HG03103 (cell line): ENCODE data around the gene WFS1.

Experiments used
- ATAC-seq: cut with Tn5 transposase; IDR thresholded peaks from one replicate; pipeline ENCODE4 v1.9.1; 2021; ENCODE audit warnings: low read depth; ENCODE audit not compliant: unreplicated experiment

Gene WFS1

GRCh38 chr4:6258741-6259140 lies 10.9 kb upstream of the WFS1 start:
- ATAC-seq = no peak

GRCh38 chr4:6259886-6260285 lies 9.8 kb upstream of the WFS1 start:
- ATAC-seq = no peak

GRCh38 chr4:6262176-6262575 lies 7.5 kb upstream of the WFS1 start:
- no peak for ATAC-seq

- no peak for ATAC-seq
Observed at GRCh38 chr4:6262847-6263487, 6.7 kb upstream of the WFS1 start.

DNA sequence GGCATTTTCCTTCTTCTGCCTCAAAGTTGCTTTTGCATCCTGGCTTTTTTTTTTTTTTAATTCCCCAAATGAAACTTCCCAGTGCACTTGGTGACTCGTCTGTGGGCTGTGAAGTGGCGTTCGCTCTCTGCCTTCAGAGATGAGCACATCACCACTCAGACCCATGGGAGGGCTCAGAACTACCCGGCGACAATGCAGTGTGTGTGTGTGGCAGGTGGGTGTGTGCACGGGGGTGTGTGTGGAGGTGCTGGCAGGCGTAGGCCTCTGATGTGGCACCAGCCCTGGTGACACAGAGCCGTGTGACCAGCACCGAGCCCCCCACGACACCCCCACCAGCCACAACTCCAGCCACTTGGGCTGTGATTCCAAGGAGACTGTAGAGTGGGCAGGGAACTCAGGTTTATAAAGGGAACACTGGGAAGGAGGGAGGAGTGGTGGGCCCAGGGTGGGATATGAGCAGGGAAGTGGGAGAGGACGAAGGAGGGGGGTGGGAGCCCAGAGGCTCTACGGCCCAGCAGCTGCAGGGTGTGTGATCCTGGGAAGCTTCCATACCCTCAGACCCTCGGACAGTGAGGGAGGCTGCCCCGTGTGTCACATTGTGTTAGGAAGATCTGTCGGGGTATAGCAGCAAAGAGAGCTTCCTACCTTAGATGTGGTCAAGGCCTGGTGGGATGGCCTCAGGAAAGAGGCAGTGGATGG lies 6.0 kb upstream of the WFS1 start:
- no peak for ATAC-seq

GRCh38 chr4:6264225-6264540 lies 5.5 kb upstream of the WFS1 start:
- no peak for ATAC-seq

GRCh38 chr4:6265546-6265945 lies 4.1 kb upstream of the WFS1 start:
- ATAC-seq = no peak

DNA sequence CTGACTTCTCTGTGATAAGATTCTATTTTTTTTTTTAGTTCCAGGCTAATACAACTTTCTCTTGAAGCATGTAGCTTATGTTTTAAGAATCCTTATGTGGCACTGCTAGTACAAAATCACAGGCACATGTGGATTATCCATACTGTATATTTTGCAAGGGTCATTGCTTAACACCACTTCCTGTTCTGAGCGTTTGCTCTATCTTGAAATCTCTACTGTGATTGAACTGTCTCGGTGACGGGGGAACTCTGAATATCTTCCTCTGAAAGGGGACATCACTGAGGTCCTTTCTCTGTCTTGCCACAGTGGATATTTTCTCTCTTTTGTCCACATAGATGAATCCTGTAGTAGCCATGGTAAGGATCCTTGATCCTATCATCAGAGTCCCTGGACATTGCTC lies 2.1 kb upstream of the WFS1 start:
- no peak for ATAC-seq

DNA sequence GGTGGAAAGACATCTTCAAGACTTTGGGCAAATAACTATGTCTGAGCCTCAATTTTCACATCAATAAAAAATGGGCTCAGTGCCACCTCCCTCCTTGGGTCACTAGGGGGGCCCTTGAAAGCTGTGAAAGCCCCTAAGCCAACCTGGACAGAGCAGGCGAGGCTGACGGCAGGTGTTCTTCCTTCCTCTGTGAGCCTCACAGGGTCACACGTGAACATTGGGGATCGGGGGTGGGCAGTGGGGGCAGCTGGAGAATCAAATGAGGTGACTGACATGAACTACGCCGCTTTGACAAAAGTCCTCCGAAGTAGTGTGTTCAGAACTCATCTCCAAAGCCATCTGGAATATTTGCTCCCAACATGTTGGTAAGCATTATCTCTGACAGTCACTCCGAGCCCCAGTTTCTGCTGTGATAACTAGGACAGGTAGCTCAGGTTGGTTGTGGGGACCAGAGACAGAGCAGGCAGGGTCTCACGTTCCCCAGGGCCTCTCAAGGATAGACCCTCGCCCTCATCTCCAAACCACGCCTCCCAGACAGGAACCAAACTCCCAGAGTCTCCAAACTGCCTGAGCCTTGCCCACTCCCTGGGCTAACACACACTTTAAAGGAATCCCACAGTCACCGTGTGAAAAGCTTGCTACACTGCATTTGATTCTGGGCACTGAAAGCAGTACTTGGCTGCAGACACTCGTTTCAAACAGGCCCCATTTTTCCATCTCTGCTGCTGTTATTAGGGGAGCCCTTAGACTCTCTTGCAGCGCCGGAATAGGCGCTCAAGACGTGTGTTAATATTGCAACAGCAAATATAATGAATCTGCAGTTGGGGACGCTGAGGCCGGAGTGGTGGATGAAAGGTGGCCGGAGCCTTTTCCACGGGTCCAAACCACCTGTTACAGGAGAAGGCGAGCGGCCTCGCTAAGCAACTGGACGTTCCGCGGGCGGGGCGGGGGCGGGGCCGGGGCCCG lies 717 bp upstream of the WFS1 start:
- ATAC-seq = peak; percentile 7

GRCh38 chr4:6270636-6271121 lies 1.0 kb downstream of the WFS1 start:
- ATAC-seq = no peak

- no peak for ATAC-seq
Observed at GRCh38 chr4:6271206-6271605, 1.6 kb downstream of the WFS1 start.

GRCh38 chr4:6271701-6272465 lies 2.2 kb downstream of the WFS1 start:
- ATAC-seq = no peak

DNA sequence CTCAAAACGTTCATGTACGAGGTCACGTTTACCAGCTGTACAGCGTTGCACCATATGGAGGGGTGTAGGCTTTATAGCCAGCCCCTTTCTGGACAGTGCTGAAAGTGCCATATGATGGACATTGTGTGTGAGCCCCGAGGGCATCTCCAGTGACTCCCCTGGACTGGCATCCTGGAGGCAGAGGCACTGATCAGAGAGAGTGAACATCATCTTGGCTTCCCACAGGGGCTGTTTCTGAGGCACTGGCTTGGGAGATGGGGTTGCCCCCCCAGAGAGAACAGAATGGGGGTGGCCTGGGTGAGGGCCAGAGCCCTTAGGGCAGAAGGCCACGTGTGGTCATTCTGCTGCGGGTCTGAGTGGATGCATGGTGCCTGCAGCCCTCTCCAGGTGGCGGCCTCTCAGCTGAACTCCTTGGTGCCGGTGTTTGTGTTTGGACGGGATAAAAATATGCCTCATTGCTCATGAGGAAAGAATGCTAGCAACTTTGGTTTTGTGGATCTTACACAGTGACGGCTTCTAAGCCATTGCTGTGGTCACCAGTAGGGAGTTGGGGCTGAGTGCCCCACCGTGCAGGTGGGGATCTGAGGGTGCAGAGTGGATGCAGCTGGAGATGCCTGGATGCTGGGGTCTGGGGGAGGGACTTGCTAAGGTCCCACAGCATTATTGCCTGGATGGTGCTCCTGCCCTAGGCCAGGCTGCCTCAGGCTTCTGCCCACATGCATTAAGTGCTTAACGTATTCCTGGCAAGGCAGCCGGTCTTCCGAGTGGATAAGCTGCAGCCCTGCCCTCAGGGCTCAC lies 3.4 kb downstream of the WFS1 start:
- no peak for ATAC-seq

DNA sequence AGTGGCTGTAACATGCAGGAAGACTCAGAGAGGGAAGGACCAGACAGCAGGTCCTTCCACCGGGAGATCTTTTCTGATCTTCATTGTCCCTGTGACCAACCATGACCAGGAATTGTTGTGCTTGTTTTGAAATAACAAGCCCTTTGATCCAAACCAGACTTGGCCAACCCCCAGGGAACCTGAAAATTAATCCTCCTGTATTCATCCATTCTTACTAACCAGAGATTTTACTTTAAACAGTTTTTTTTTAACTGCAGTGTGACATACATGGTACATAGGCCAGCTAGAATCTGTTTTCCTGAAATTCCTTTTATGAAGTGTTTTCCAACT lies 4.0 kb downstream of the WFS1 start:
- ATAC-seq = no peak

DNA sequence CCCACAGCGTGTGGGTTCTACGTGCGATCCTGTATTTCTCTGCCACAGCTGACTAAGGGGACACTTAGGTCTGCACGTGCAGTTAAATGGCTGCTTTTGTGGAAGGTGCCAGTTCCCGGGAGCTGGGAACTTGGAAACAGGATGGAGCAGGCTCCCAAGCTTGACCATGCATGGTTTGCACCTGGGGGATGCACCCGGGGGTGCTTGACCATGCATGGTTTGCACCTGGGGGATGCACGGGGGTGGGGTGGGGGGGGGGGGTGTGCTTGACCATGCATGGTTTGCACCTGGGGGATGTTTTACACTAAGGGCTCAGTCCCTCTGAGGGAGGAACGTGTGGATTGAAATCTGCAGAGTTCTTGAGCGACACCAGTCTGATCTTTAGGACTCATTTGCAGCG lies 5.7 kb downstream of the WFS1 start:
- no peak for ATAC-seq

DNA sequence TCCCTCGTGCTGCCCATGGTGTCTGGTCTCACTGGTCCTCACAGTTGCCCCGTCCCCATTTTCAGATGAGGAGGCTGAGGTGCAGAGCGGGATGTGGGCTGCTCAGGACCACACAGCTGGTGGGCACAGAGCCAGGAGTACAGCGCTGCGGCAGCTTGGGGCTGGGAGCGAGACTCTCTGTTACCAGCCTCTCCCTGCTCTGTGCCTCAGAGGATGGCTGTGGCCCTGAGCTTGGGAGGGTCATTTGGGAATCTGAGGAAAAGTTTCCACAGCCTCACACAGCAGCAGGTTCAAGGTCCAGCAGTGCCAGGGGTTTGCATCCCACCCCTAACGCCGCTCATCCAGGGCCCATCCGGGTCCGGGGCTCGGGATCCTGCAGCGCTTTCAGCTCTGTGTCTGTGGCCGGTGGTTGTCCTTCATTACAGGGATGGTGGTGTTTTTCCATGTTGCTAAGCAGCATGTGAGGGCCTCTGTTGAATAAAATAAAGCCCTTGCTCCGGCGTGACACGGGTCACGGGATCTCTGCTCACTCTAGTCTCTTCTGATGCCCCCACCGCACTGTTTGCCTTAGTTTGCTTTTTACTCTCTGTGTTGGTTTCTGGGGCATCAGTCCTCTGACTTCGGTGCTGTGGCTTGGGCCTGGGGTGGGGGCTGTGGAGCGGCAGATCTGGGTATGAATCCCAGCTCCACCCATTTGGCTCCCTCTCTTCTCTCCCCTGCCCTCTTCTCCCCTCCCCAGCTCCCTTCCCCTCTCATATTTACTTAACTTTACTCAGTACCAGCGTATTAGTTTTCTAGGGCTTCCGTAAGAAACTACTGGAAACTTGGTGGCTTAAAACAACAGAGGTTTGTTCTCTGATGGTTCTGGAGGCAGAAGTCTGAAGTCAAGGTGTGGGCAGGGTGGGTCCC lies 6.5 kb downstream of the WFS1 start:
- no peak for ATAC-seq

GRCh38 chr4:6277139-6277802 lies 7.6 kb downstream of the WFS1 start:
- no peak for ATAC-seq
